PFSK-1 (cell line): ENCODE data around the gene LIN7B.

Source experiments
- FOXP2 ChIP-seq: optimal IDR thresholded peaks from 2 replicates; pipeline ENCODE3; 2011; ENCODE audit warnings: borderline replicate concordance, control low read depth, inconsistent platforms; ENCODE audit not compliant: insufficient read depth; ENCODE audit errors: extremely low read length, extremely low read depth
- POLR2AphosphoS5 ChIP-seq: IDR thresholded peaks from 2 replicates; pipeline ENCODE4 v1.6.1; 2012; ENCODE audit warnings: low read depth, mild to moderate bottlenecking, control low read depth, low read length, moderate library complexity
- REST ChIP-seq, 2 experiments: IDR thresholded peaks; 2 replicates each; pipeline versions ENCODE4 v1.6.1 to v1.8.0; 2011 to 2012; ENCODE audit warnings: low read depth in 2 of 2, low read length in 2 of 2, control low read depth in 1 of 2, inconsistent platforms in 1 of 2, mild to moderate bottlenecking in 1 of 2, moderate library complexity in 1 of 2; ENCODE audit not compliant: insufficient read depth in 1 of 2
- SIN3A ChIP-seq: IDR thresholded peaks from 2 replicates; pipeline ENCODE4 v1.6.1; 2012; ENCODE audit warnings: mild to moderate bottlenecking, low read length, moderate library complexity, borderline replicate concordance; ENCODE audit not compliant: insufficient read depth
- TAF1 ChIP-seq: IDR thresholded peaks from 2 replicates; pipeline ENCODE4 v1.6.1; 2012; ENCODE audit warnings: low read length, control low read depth, borderline replicate concordance; ENCODE audit not compliant: insufficient read depth

Gene LIN7B

GRCh38 chr19:49081273-49081672, 32.9 kb upstream of the LIN7B start:
- no peak for TF ChIP-seq SIN3A
- no peak for TF ChIP-seq FOXP2
- no peak for TF ChIP-seq REST (IDR thresholded peaks at IDR 0.05; ENCODE audit: insufficient read depth in 1 of 2, low read depth in 2 of 2, low read length in 2 of 2)
- TF ChIP-seq TAF1 = no peak
- TF ChIP-seq POLR2AphosphoS5 = no peak

GRCh38 chr19:49084206-49085019, 29.8 kb upstream of the LIN7B start:
- no peak for TF ChIP-seq REST (IDR thresholded peaks at IDR 0.05; ENCODE audit: insufficient read depth in 1 of 2, low read depth in 2 of 2, low read length in 2 of 2)
- no peak for TF ChIP-seq SIN3A

- TF ChIP-seq SIN3A = peak; percentile 67; the same call in 1 of the 2 replicates
- peak; percentile 96 for TF ChIP-seq POLR2AphosphoS5
- TF ChIP-seq FOXP2 = peak; percentile 92
- TF ChIP-seq REST (IDR thresholded peaks at IDR 0.05; ENCODE audit: insufficient read depth in 1 of 2, low read depth in 2 of 2, low read length in 2 of 2) = peak; percentile 31 to 60; a peak in 1 of 4 replicates
- peak; percentile 97 for TF ChIP-seq TAF1
These were observed 28.9 kb upstream of the LIN7B start, which contains the start of gene SNRNP70 for GRCh38 chr19:49085020-49085867. TSS of gene SNRNP70 (plus strand) at chr19:49085451. CDS start at chr19:49086415, 964 bp downstream.

- TF ChIP-seq FOXP2 (no peak), POLR2AphosphoS5 (no peak; the same call in 1 of the 2 replicates), TAF1 (no peak), SIN3A (no peak), REST (IDR thresholded peaks at IDR 0.05; ENCODE audit: insufficient read depth in 1 of 2, low read depth in 2 of 2, low read length in 2 of 2) (no peak)
These were observed 28.3 kb upstream of the LIN7B start for GRCh38 chr19:49085868-49086232.
